HCT116 (cell line): ENCODE measurements around the gene GTF2H1. TPM values are rescaled to one million over a fixed set of nuclear protein-coding genes. Genes with fewer than 3 reads are reported as not detected.

Experiments
- ATAC-seq: fragments of 200-7000 bp; cut with Tn5 transposase; 2 replicates; pipeline ENCODE4 v1.9.1; 2020; ENCODE audit warnings: mild to moderate bottlenecking, moderate library complexity
- BruUV-seq: library from RNA; stranded (reverse); fragments of 400-500 nt; replicated peaks from 2 replicates; lab custom pipeline; 2021; lab: Mats Ljungman, UMichigan
- CTCF ChIA-PET: fragments of 300-600 bp; sonication (Branson Sonifier 250); formaldehyde crosslinking; loops from one replicate; lab custom pipeline; 2021; ENCODE audit warnings: antibody characterized with exemption; lab: Charles Lee
- POLR2A ChIA-PET: fragments of 300-600, 350-600 bp; sonication (Branson Sonifier 250); formaldehyde crosslinking; loops from one replicate; lab custom pipeline; 2021; ENCODE audit warnings: antibody characterized with exemption; lab: Charles Lee
- RAD21 ChIA-PET, 2 experiments: fragments of 300-600 bp; sonication (Branson Sonifier 250); formaldehyde crosslinking; loops; one replicate each; lab custom pipeline; 2023; ENCODE audit warnings: low total read pairs in 2 of 2; ENCODE audit not compliant: uncharacterized antibody in 2 of 2, unreplicated experiment in 2 of 2, low non-redundant PET in 1 of 2; lab: Charles Lee
- DNase-seq: peaks from one replicate; pipeline ENCODE4 v3.0.0-alpha.2; 2010; ENCODE audit warnings: low read depth, low spot score
- H2AFZ ChIP-seq: fragments of 200-600 bp; shearing (Covaris generic), sonication (generic); 2 replicates; pipeline ENCODE4 v1.6.1; 2017; ENCODE audit warnings: low read depth, mixed run types, mixed read lengths, antibody characterized with exemption, low read length; ENCODE audit not compliant: poor library complexity, severe bottlenecking
- H3K27ac ChIP-seq: 2 replicates; pipeline ENCODE4 v1.5.1; 2012; ENCODE audit warnings: low read depth, low read length
- H3K27me3 ChIP-seq: fragments of 200-600 bp; sonication (generic); 2 replicates; pipeline ENCODE4 v1.6.1; 2016; ENCODE audit warnings: mixed run types, low read length, mixed read lengths; ENCODE audit not compliant: insufficient read depth
- H3K36me3 ChIP-seq, 2 experiments: fragments of 200-500 bp in 1 of 2; fragments of 200-600 bp in 1 of 2; sonication (Bioruptor generic) in 1 of 2; sonication (generic) in 1 of 2; 2 replicates each; pipeline versions ENCODE4 v1.5.1 to v1.6.1; 2014 to 2016; ENCODE audit warnings: low read length in 2 of 2, inconsistent platforms in 1 of 2, mixed read lengths in 1 of 2, mixed run types in 1 of 2; ENCODE audit not compliant: insufficient read depth in 2 of 2, control insufficient read depth in 1 of 2
- H3K4me1 ChIP-seq, 2 experiments: fragments of 200-600 bp in 1 of 2; sonication (generic) in 1 of 2; 2 replicates each; pipeline versions ENCODE4 v1.5.1 to v1.6.1; 2012 to 2017; ENCODE audit warnings: low read length in 2 of 2, inconsistent platforms in 1 of 2, mild to moderate bottlenecking in 1 of 2, mixed read lengths in 1 of 2, mixed run types in 1 of 2, moderate library complexity in 1 of 2; ENCODE audit not compliant: insufficient read depth in 2 of 2, control insufficient read depth in 1 of 2
- H3K4me2 ChIP-seq: fragments of 200-600 bp; sonication (generic); 2 replicates; pipeline ENCODE4 v1.6.1; 2017; ENCODE audit warnings: mixed run types, low read length, mixed read lengths
- H3K4me3 ChIP-seq, 2 experiments: fragments of 200-600 bp in 1 of 2; sonication (generic) in 1 of 2; replicated peaks in 1 of 2; 2 replicates each; pipeline ENCODE4 v1.5.1; 2011 to 2016; ENCODE audit warnings: low read length in 2 of 2, control low read depth in 1 of 2, low read depth in 1 of 2, mild to moderate bottlenecking in 1 of 2, mixed read lengths in 1 of 2, mixed run types in 1 of 2
- H3K79me2 ChIP-seq: fragments of 200-600 bp; sonication (generic); 2 replicates; pipeline ENCODE4 v1.6.1; 2017; ENCODE audit warnings: mild to moderate bottlenecking, mixed run types, low read length, moderate library complexity, mixed read lengths; ENCODE audit not compliant: insufficient read depth
- H3K9ac ChIP-seq: fragments of 200-600 bp; sonication (generic); 2 replicates; pipeline ENCODE4 v1.6.1; 2016; ENCODE audit warnings: low read length, mixed read lengths
- H3K9me2 ChIP-seq: fragments of 200-600 bp; sonication (generic), shearing (Covaris generic); 2 replicates; pipeline ENCODE4 v1.6.1; 2017; ENCODE audit warnings: mixed run types, mild to moderate bottlenecking, moderate library complexity; ENCODE audit not compliant: insufficient read depth
- H3K9me3 ChIP-seq, 2 experiments: fragments of 200-500 bp in 1 of 2; fragments of 200-600 bp in 1 of 2; sonication (Bioruptor generic) in 1 of 2; sonication (generic) in 1 of 2; 2 replicates each; pipeline ENCODE4 v1.6.1; 2014 to 2017; ENCODE audit warnings: low read length in 2 of 2, mixed read lengths in 2 of 2, inconsistent platforms in 1 of 2, low read depth in 1 of 2, mild to moderate bottlenecking in 1 of 2, mixed run types in 1 of 2, moderate library complexity in 1 of 2; ENCODE audit not compliant: control insufficient read depth in 1 of 2, insufficient read depth in 1 of 2
- H4K20me1 ChIP-seq: fragments of 200-600 bp; sonication (generic), shearing (Covaris generic); 2 replicates; pipeline ENCODE4 v1.6.1; 2017; ENCODE audit warnings: mixed run types, mild to moderate bottlenecking, moderate library complexity; ENCODE audit not compliant: insufficient read depth
- ATF3 ChIP-seq: IDR thresholded peaks from 2 replicates; pipeline ENCODE4 v1.6.1; 2012
- CTCF ChIP-seq, 3 experiments: fragments of 200-600 bp in 1 of 3; sonication (generic) in 1 of 3; IDR thresholded peaks in 2 of 3; conservative IDR thresholded peaks in 1 of 3; 2 replicates each; pipeline ENCODE4 v1.5.1; 2012 to 2017; ENCODE audit warnings: low read depth in 2 of 3, low read length in 2 of 3, antibody characterized with exemption in 1 of 3, borderline replicate concordance in 1 of 3, control low read depth in 1 of 3, mild to moderate bottlenecking in 1 of 3, mixed read lengths in 1 of 3, mixed run types in 1 of 3, moderate library complexity in 1 of 3; ENCODE audit not compliant: insufficient read depth in 1 of 3
- EZH2 ChIP-seq: fragments of 200-600 bp; sonication (generic); IDR thresholded peaks from 2 replicates; pipeline ENCODE4 v1.6.1; 2017; ENCODE audit warnings: antibody characterized with exemption, mixed run types
- EZH2phosphoT487 ChIP-seq: fragments of 200-600 bp; IDR thresholded peaks from 2 replicates; pipeline ENCODE4 v1.6.1; 2018; ENCODE audit warnings: antibody characterized with exemption, borderline replicate concordance
- JUND ChIP-seq: IDR thresholded peaks from 2 replicates; pipeline ENCODE4 v1.6.1; 2012
- MAX ChIP-seq: IDR thresholded peaks from 2 replicates; pipeline ENCODE4 v1.6.1; 2012
- POLR2A ChIP-seq: IDR thresholded peaks from 2 replicates; pipeline ENCODE4 v1.7.0; 2011; ENCODE audit warnings: borderline replicate concordance; ENCODE audit not compliant: insufficient read depth, insufficient read length; ENCODE audit errors: extremely low read depth
- POLR2AphosphoS5 ChIP-seq: IDR thresholded peaks from 2 replicates; pipeline ENCODE4 v1.6.1; 2011; ENCODE audit warnings: mild to moderate bottlenecking, low read depth, low read length, moderate library complexity
- REST ChIP-seq: IDR thresholded peaks from 2 replicates; pipeline ENCODE4 v1.6.1; 2012; ENCODE audit warnings: low read depth
- SIN3A ChIP-seq: IDR thresholded peaks from 2 replicates; pipeline ENCODE4 v1.6.1; 2012; ENCODE audit warnings: low read depth
- SP1 ChIP-seq: IDR thresholded peaks from 2 replicates; pipeline ENCODE4 v1.6.1; 2012; ENCODE audit warnings: low read depth
- SRF ChIP-seq: IDR thresholded peaks from 2 replicates; pipeline ENCODE4 v1.6.1; 2012; ENCODE audit warnings: low read depth
- TCF7L2 ChIP-seq: IDR thresholded peaks from 2 replicates; pipeline ENCODE4 v1.7.0; 2011; ENCODE audit warnings: borderline replicate concordance, inconsistent platforms; ENCODE audit not compliant: insufficient read depth, insufficient read length; ENCODE audit errors: extremely low read depth
- YY1 ChIP-seq: IDR thresholded peaks from 2 replicates; pipeline ENCODE4 v1.6.1; 2011; ENCODE audit warnings: low read length, low read depth, moderate library complexity, mild to moderate bottlenecking; ENCODE audit not compliant: insufficient replicate concordance; ENCODE audit errors: extremely low read depth
- ZFX ChIP-seq: fragments of 450-650 bp; IDR thresholded peaks from 2 replicates; pipeline ENCODE4 v1.6.1; 2017
- ZNF274 ChIP-seq: fragments of 200-500 bp; sonication (Bioruptor generic); IDR thresholded peaks from 2 replicates; pipeline ENCODE4 v1.6.1; 2014; ENCODE audit warnings: mild to moderate bottlenecking, low read depth, low read length, inconsistent platforms
- intact Hi-C: fragments of 100-400 bp; cut with micrococcal nuclease; formaldehyde crosslinking; loops from 2 replicates; pipeline ENCODE4 v1.10.0; 2022
- total RNA-seq: library from RNA; stranded (reverse); gene quantifications from one replicate; pipeline ENCODE4 v1.2.1, GENCODE V29; 2021; ENCODE audit not compliant: unreplicated experiment
- TF ChIP-seq, protein P1 (sequence below): IDR thresholded peaks from 2 replicates; pipeline ENCODE4 v1.6.1; 2011; ENCODE audit warnings: mild to moderate bottlenecking, low read length, moderate library complexity; ENCODE audit not compliant: insufficient replicate concordance; ENCODE audit errors: extremely low read depth

Gene GTF2H1
- total RNA-seq, 1 experiment from 2014 or later, result 37.3 TPM

GRCh38 chr11:18394275-18394927 is 72.0 kb downstream of the GTF2H1 start, which contains the start of gene LDHA:
Gene LDHA (plus strand): TSS chr11:18394563. CDS start chr11:18396843, 2,280 bp downstream.
- no peak within 1 kb of the TSS for H2AFZ ChIP-seq
- ChIA-PET POLR2A (interaction anchor here (0.6 to 5.1 kb wide), 16 partner anchors 10 to 1127 kb away, joined by 3 to 88 read pairs (median 4); partner anchors contain the start of genes HPS5, SPTY2D1, TSG101 and UEVLD), CTCF (interaction anchor here (0.7 to 0.8 kb wide), 3 partner anchors 10 to 279 kb away, joined by 3 to 4 read pairs (median 3); no protein-coding TSS in a partner anchor), RAD21 (interaction anchor here (0.6 to 1.4 kb wide), 2 partner anchors 11 to 52 kb away, joined by 6 to 9 read pairs; no protein-coding TSS in a partner anchor)
- H3K4me3 ChIP-seq, result peak within 1 kb of the TSS; percentile 91 to 100
- peak within 1 kb of the TSS; percentile 98 for H3K27ac ChIP-seq
- DNase-seq (peak; percentile 90), ATAC-seq (peak; percentile 77)
- no peaks in the 10 kb centered on the region for H3K9me3 ChIP-seq
- peak within 1 kb of the TSS; percentile 92 for H3K4me2 ChIP-seq
- H3K79me2 ChIP-seq, result peaks cover 51% of the 10 kb centered on the region
- no peaks in the 10 kb centered on the region for H3K9me2 ChIP-seq
- H4K20me1 ChIP-seq, result peaks cover 24% of the 10 kb centered on the region; the same call in 1 of the 2 replicates
- H3K9ac ChIP-seq, result peak within 1 kb of the TSS; percentile 98
- no peaks in the 10 kb centered on the region for H3K27me3 ChIP-seq
- H3K4me1 ChIP-seq, result peaks cover 11 to 25% of the 10 kb centered on the region in 2 experiments
- BruUV-seq, result no TSS peak
- H3K36me3 ChIP-seq, result peaks cover 26 to 34% of the 10 kb centered on the region in 2 experiments
- intact Hi-C loops, result loop anchor here (2.0 kb wide), 1 partner anchor 72 kb away; the partner anchor contains the start of genes GTF2H1 and HPS5
- TF ChIP-seq REST (no peak), SRF (no peak), ZNF274 (no peak), ATF3 (no peak), TCF7L2 (peak; percentile 49), POLR2A (peak; percentile 98), JUND (peak; percentile 21; the same call in 1 of the 2 replicates), SP1 (peak; percentile 89), POLR2AphosphoS5 (peak; percentile 99), EZH2phosphoT487 (no peak), MAX (peak; percentile 100), EZH2 (no peak), YY1 (no peak), CTCF (IDR thresholded peaks at IDR 0.05 in 2 of 3, conservative IDR thresholded peaks at IDR 0.05 in 1 of 3; ENCODE audit: borderline replicate concordance in 1 of 3, insufficient read depth in 1 of 3, low read depth in 2 of 3, low read length in 2 of 3) (no peak), SIN3A (peak; percentile 99), ZFX (peak; percentile 75)
- TF ChIP-seq, protein P1, sequence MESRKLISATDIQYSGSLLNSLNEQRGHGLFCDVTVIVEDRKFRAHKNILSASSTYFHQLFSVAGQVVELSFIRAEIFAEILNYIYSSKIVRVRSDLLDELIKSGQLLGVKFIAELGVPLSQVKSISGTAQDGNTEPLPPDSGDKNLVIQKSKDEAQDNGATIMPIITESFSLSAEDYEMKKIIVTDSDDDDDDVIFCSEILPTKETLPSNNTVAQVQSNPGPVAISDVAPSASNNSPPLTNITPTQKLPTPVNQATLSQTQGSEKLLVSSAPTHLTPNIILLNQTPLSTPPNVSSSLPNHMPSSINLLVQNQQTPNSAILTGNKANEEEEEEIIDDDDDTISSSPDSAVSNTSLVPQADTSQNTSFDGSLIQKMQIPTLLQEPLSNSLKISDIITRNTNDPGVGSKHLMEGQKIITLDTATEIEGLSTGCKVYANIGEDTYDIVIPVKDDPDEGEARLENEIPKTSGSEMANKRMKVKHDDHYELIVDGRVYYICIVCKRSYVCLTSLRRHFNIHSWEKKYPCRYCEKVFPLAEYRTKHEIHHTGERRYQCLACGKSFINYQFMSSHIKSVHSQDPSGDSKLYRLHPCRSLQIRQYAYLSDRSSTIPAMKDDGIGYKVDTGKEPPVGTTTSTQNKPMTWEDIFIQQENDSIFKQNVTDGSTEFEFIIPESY, result peak; percentile 78
